WTC11 (cell line): ENCODE measurements around the gene DRAM2. TPM values are rescaled to one million over a fixed set of nuclear protein-coding genes. Genes with fewer than 3 reads are reported as not detected.
A peak's percentile ranks its signal among the peaks of the same experiment; 100 is the strongest.

Experiments
- ATAC-seq: fragments of 200-7000 bp; cut with Tn5 transposase; 2 replicates; pipeline ENCODE4 v1.10.0; 2021; ENCODE audit warnings: mild to moderate bottlenecking, moderate library complexity
- Bru-seq: library from RNA; stranded (reverse); fragments of 400-500 nt; gene quantifications from one replicate; lab custom pipeline; 2021; lab: Mats Ljungman, UMichigan
- CTCF ChIA-PET: fragments of 300-600 bp; sonication (Branson Sonifier 250); formaldehyde crosslinking; loops from one replicate; lab custom pipeline; 2021; ENCODE audit warnings: antibody characterized with exemption; lab: Charles Lee
- POLR2A ChIA-PET: fragments of 350-600 bp; sonication (Branson Sonifier 250); formaldehyde crosslinking; loops from one replicate; lab custom pipeline; 2021; ENCODE audit warnings: antibody characterized with exemption; lab: Charles Lee
- DNase-seq: peaks from one replicate; pipeline ENCODE4 v3.0.0; 2021; ENCODE audit warnings: low spot score
- H3K27ac Mint-ChIP-seq: 2 replicates; pipeline ENCODE4 v1.8.0; 2021; ENCODE audit warnings: mixed read lengths
- H3K27me3 Mint-ChIP-seq: 2 replicates; pipeline ENCODE4 v1.8.0; 2021; ENCODE audit warnings: low read depth, mild to moderate bottlenecking, moderate library complexity, mixed read lengths
- H3K36me3 Mint-ChIP-seq: 2 replicates; pipeline ENCODE4 v1.8.0; 2021; ENCODE audit warnings: mixed read lengths
- H3K4me1 Mint-ChIP-seq: 2 replicates; pipeline ENCODE4 v1.8.0; 2022; ENCODE audit warnings: mixed read lengths
- H3K4me3 Mint-ChIP-seq: 2 replicates; pipeline ENCODE4 v1.8.0; 2021; ENCODE audit warnings: mild to moderate bottlenecking, moderate library complexity, mixed read lengths
- H3K9me3 Mint-ChIP-seq: 2 replicates; pipeline ENCODE4 v1.8.0; 2021; ENCODE audit warnings: mixed read lengths
- ELF4 ChIP-seq: sonication (generic); formaldehyde crosslinking; IDR thresholded peaks from 2 replicates; pipeline ENCODE4 v1.8.1; 2022; ENCODE audit warnings: low read depth, mild to moderate bottlenecking, moderate library complexity, missing genetic modification reagents
- EMX1 ChIP-seq: fragments of 250-450 bp; sonication (Bioruptor Pico); IDR thresholded peaks from 2 replicates; pipeline ENCODE4 v1.8.0; 2021; ENCODE audit warnings: mild to moderate bottlenecking
- ETV6 ChIP-seq: sonication (generic); formaldehyde crosslinking; IDR thresholded peaks from 2 replicates; pipeline ENCODE4 v1.8.1; 2022; ENCODE audit warnings: mild to moderate bottlenecking, missing genetic modification reagents
- FOXK1 ChIP-seq: sonication (generic); formaldehyde crosslinking; IDR thresholded peaks from 2 replicates; pipeline ENCODE4 v1.8.0; 2022; ENCODE audit warnings: mild to moderate bottlenecking, moderate library complexity, missing genetic modification reagents
- FOXP1 ChIP-seq: sonication (generic); formaldehyde crosslinking; IDR thresholded peaks from 2 replicates; pipeline ENCODE4 v1.8.0; 2022; ENCODE audit warnings: missing genetic modification reagents, mild to moderate bottlenecking, moderate library complexity, borderline replicate concordance
- GABPB1 ChIP-seq: sonication (generic); formaldehyde crosslinking; IDR thresholded peaks from 2 replicates; pipeline ENCODE4 v1.8.1; 2023; ENCODE audit warnings: mild to moderate bottlenecking, missing genetic modification reagents
- JUN ChIP-seq: sonication (generic); formaldehyde crosslinking; IDR thresholded peaks from 2 replicates; pipeline ENCODE4 v1.8.0; 2023; ENCODE audit warnings: mild to moderate bottlenecking, missing genetic modification reagents
- NFE2L1 ChIP-seq: sonication (generic); formaldehyde crosslinking; IDR thresholded peaks from 2 replicates; pipeline ENCODE4 v1.8.1; 2023; ENCODE audit warnings: missing genetic modification reagents
- NR1H2 ChIP-seq: sonication (generic); formaldehyde crosslinking; IDR thresholded peaks from 2 replicates; pipeline ENCODE4 v1.9.0; 2021; ENCODE audit warnings: mild to moderate bottlenecking, moderate library complexity, missing genetic modification reagents
- OVOL2 ChIP-seq: fragments of 250-450 bp; sonication (Bioruptor Pico); IDR thresholded peaks from 2 replicates; pipeline ENCODE4 v1.9.0; 2021; ENCODE audit warnings: mild to moderate bottlenecking, borderline replicate concordance
- SMAD3 ChIP-seq: sonication (generic); formaldehyde crosslinking; IDR thresholded peaks from 2 replicates; pipeline ENCODE4 v1.8.0; 2022; ENCODE audit warnings: missing genetic modification reagents, mild to moderate bottlenecking, borderline replicate concordance
- SP1 ChIP-seq: sonication (generic); formaldehyde crosslinking; conservative IDR thresholded peaks from 2 replicates; pipeline ENCODE4 v1.8.1; 2022; ENCODE audit warnings: missing genetic modification reagents
- ZNF121 ChIP-seq: sonication (generic); formaldehyde crosslinking; IDR thresholded peaks from 2 replicates; pipeline ENCODE4 v1.8.0; 2023; ENCODE audit warnings: missing genetic modification reagents
- ZNF219 ChIP-seq: sonication (generic); formaldehyde crosslinking; IDR thresholded peaks from 2 replicates; pipeline ENCODE4 v1.8.0; 2023; ENCODE audit warnings: missing genetic modification reagents, mild to moderate bottlenecking, borderline replicate concordance
- ZNF232 ChIP-seq: sonication (generic); formaldehyde crosslinking; IDR thresholded peaks from 2 replicates; pipeline ENCODE4 v1.8.0; 2022; ENCODE audit warnings: mild to moderate bottlenecking, missing genetic modification reagents
- long read RNA-seq, 3 experiments: library from RNA in 1 of 3; library from capped mRNA in 1 of 3; library from polyadenylated mRNA in 1 of 3; unstranded in 2 of 3; stranded (forward) in 1 of 3; transcript quantifications; one replicate each; pipeline ENCODE4 v2.0.0, GENCODE V29; 2021
- total RNA-seq: library from RNA; stranded (reverse); gene quantifications from 3 replicates; pipeline ENCODE4 v1.2.3, GENCODE V29; 2021
- TF ChIP-seq, protein P1 (sequence below): sonication (generic); formaldehyde crosslinking; IDR thresholded peaks from 2 replicates; pipeline ENCODE4 v1.8.1; 2023; ENCODE audit warnings: mild to moderate bottlenecking, missing genetic modification reagents, moderate library complexity
- TF ChIP-seq, protein P2 (sequence below): fragments of 200-600 bp; IDR thresholded peaks from 2 replicates; pipeline ENCODE4 v1.8.0; 2022; ENCODE audit warnings: antibody characterized with exemption
- TF ChIP-seq, protein P3 (sequence below): sonication (generic); formaldehyde crosslinking; IDR thresholded peaks from 2 replicates; pipeline ENCODE4 v1.8.0; 2022; ENCODE audit warnings: mild to moderate bottlenecking, missing genetic modification reagents
- TF ChIP-seq, protein P4 (sequence below): sonication (generic); formaldehyde crosslinking; IDR thresholded peaks from 2 replicates; pipeline ENCODE4 v1.8.0; 2023; ENCODE audit warnings: missing genetic modification reagents, mild to moderate bottlenecking, borderline replicate concordance
- TF ChIP-seq, protein P5 (sequence below): sonication (generic); formaldehyde crosslinking; IDR thresholded peaks from 2 replicates; pipeline ENCODE4 v1.8.1; 2022; ENCODE audit warnings: mild to moderate bottlenecking, moderate library complexity, missing genetic modification reagents
- TF ChIP-seq, protein P6 (sequence below): sonication (generic); formaldehyde crosslinking; IDR thresholded peaks from 2 replicates; pipeline ENCODE4 v1.8.1; 2023; ENCODE audit warnings: mild to moderate bottlenecking, moderate library complexity, missing genetic modification reagents

DRAM2 gene
- total RNA-seq (34.3 to 43.8 TPM (median 37.7 TPM) in 3 replicates), Bru-seq, nascent RNA (percentile 94 among the genes with signal in this experiment)
- long read RNA-seq, experiment 1, transcript DRAM2-201 (9 exons, 2,246 nt), result major isoform, 17 of 75 reads
- long read RNA-seq, experiment 1, partial matches to known transcripts, result 5 of 75 reads
- long read RNA-seq, experiment 1, other reads (novel, unspliced or antisense), result 53 of 75 reads
- long read RNA-seq, experiment 2, transcript DRAM2-201 (9 exons, 2,246 nt), result major isoform, 9 of 59 reads
- long read RNA-seq, experiment 2, partial matches to known transcripts, result 13 of 59 reads
- long read RNA-seq, experiment 2, other reads (novel, unspliced or antisense), result 37 of 59 reads
- long read RNA-seq, experiment 3, transcript DRAM2-201 (9 exons, 2,246 nt), result major isoform, 11 of 78 reads
- long read RNA-seq, experiment 3, partial matches to known transcripts, result 4 of 78 reads
- long read RNA-seq, experiment 3, other reads (novel, unspliced or antisense), result 61 of 78 reads

DNA sequence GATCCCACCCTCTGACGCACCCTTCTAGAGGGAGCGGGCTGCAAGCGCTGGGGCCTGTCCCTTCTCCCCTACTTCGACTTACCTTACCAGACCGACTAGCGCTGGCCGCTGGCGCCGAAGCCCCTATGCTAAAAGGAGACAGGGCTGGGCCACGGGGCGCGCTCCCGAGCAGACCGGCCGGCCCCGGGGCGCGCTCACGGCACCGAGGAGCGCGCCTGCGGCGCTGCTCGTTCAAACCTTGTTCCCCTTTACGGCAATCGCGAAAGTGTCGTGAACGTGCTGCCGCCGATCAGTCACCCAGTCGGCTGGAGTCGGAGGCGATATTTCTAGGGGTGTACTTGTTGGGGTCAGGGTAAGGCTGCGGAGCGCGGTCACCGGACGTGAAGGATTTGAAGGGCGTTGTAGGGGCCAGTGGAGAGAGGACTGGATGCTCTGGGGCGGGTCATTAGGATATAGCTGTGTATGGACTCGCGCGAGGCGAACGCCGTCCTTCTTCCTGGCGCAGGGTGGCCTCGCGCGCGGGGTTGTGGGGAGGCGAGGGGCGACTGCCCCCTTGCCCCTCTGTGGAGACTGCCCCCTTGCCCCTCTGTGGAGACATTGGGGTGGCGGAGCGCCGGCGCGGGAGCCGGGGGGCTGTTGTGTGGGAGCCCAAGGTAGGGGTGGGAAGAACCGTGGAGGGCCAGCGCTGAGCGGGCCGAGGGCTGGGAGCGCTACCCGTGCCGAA lies at the start of gene DRAM2, which contains the start of gene CEPT1:
Gene DRAM2 (minus strand): TSS at position 138 of the 724 bp plus-strand sequence. CDS start 8,539 bp downstream, outside the sequence.
Gene CEPT1 (plus strand): TSS at position 268 of the 724 bp plus-strand sequence. CDS start 7,492 bp downstream, outside the sequence.
- H3K4me3 Mint-ChIP-seq, result peak within 1 kb of the TSS; percentile 99
- CTCF ChIA-PET, result interaction anchor here (0.8 to 2.2 kb wide), 3 partner anchors 83 to 206 kb away, joined by 3 to 5 read pairs (median 3); no protein-coding TSS in a partner anchor
- H3K9me3 Mint-ChIP-seq, result no peaks in the 10 kb centered on the region

More for the DNA sequence above, at the start of gene DRAM2, which contains the start of gene CEPT1:
- Mint-ChIP-seq H3K27me3 (no peaks in the 10 kb centered on the region), H3K36me3 (peaks cover 23% of the 10 kb centered on the region), H3K27ac (peak within 1 kb of the TSS; percentile 100), H3K4me1 (peaks cover 28% of the 10 kb centered on the region)
- POLR2A ChIA-PET, result interaction anchor here (0.7 kb wide), 1 partner anchor 10 kb away, joined by 3 read pairs; no protein-coding TSS in a partner anchor
- TF ChIP-seq FOXK1 (CRISPR knock-in tag) (peak; percentile 9; the same call in 1 of the 2 replicates), GABPB1 (CRISPR knock-in tag) (peak; percentile 35; the same call in 1 of the 2 replicates), FOXP1 (CRISPR knock-in tag) (no peak), JUN (CRISPR knock-in tag) (peak; percentile 52; the same call in 1 of the 2 replicates), SP1 (CRISPR knock-in tag) (peak; percentile 29; the same call in 1 of the 2 replicates), ZNF121 (CRISPR knock-in tag) (peak; percentile 68), ETV6 (CRISPR knock-in tag) (0 out of 2 replicates have a peak, but pooled peaks have one; percentile 14), EMX1 (CRISPR knock-in tag) (no peak), OVOL2 (no peak), ZNF219 (CRISPR knock-in tag) (no peak), NFE2L1 (CRISPR knock-in tag) (peak; percentile 14; the same call in 1 of the 2 replicates), NR1H2 (CRISPR knock-in tag) (no peak), ELF4 (CRISPR knock-in tag) (no peak), ZNF232 (CRISPR knock-in tag) (0 out of 2 replicates have a peak, but pooled peaks have one; percentile 67), SMAD3 (CRISPR knock-in tag) (0 out of 2 replicates have a peak, but pooled peaks have one; percentile 70)
- TF ChIP-seq, protein P1, sequence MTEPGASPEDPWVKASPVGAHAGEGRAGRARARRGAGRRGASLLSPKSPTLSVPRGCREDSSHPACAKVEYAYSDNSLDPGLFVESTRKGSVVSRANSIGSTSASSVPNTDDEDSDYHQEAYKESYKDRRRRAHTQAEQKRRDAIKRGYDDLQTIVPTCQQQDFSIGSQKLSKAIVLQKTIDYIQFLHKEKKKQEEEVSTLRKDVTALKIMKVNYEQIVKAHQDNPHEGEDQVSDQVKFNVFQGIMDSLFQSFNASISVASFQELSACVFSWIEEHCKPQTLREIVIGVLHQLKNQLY (CRISPR knock-in tag), result no peak
- TF ChIP-seq, protein P2, sequence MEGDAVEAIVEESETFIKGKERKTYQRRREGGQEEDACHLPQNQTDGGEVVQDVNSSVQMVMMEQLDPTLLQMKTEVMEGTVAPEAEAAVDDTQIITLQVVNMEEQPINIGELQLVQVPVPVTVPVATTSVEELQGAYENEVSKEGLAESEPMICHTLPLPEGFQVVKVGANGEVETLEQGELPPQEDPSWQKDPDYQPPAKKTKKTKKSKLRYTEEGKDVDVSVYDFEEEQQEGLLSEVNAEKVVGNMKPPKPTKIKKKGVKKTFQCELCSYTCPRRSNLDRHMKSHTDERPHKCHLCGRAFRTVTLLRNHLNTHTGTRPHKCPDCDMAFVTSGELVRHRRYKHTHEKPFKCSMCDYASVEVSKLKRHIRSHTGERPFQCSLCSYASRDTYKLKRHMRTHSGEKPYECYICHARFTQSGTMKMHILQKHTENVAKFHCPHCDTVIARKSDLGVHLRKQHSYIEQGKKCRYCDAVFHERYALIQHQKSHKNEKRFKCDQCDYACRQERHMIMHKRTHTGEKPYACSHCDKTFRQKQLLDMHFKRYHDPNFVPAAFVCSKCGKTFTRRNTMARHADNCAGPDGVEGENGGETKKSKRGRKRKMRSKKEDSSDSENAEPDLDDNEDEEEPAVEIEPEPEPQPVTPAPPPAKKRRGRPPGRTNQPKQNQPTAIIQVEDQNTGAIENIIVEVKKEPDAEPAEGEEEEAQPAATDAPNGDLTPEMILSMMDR, result no peak
- TF ChIP-seq, protein P3, sequence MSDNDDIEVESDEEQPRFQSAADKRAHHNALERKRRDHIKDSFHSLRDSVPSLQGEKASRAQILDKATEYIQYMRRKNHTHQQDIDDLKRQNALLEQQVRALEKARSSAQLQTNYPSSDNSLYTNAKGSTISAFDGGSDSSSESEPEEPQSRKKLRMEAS (CRISPR knock-in tag), result 0 out of 2 replicates have a peak, but pooled peaks have one; percentile 48
- TF ChIP-seq, protein P4, sequence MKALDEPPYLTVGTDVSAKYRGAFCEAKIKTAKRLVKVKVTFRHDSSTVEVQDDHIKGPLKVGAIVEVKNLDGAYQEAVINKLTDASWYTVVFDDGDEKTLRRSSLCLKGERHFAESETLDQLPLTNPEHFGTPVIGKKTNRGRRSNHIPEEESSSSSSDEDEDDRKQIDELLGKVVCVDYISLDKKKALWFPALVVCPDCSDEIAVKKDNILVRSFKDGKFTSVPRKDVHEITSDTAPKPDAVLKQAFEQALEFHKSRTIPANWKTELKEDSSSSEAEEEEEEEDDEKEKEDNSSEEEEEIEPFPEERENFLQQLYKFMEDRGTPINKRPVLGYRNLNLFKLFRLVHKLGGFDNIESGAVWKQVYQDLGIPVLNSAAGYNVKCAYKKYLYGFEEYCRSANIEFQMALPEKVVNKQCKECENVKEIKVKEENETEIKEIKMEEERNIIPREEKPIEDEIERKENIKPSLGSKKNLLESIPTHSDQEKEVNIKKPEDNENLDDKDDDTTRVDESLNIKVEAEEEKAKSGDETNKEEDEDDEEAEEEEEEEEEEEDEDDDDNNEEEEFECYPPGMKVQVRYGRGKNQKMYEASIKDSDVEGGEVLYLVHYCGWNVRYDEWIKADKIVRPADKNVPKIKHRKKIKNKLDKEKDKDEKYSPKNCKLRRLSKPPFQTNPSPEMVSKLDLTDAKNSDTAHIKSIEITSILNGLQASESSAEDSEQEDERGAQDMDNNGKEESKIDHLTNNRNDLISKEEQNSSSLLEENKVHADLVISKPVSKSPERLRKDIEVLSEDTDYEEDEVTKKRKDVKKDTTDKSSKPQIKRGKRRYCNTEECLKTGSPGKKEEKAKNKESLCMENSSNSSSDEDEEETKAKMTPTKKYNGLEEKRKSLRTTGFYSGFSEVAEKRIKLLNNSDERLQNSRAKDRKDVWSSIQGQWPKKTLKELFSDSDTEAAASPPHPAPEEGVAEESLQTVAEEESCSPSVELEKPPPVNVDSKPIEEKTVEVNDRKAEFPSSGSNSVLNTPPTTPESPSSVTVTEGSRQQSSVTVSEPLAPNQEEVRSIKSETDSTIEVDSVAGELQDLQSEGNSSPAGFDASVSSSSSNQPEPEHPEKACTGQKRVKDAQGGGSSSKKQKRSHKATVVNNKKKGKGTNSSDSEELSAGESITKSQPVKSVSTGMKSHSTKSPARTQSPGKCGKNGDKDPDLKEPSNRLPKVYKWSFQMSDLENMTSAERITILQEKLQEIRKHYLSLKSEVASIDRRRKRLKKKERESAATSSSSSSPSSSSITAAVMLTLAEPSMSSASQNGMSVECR, result peak; percentile 66; the same call in 1 of the 2 replicates
- TF ChIP-seq, protein P5, sequence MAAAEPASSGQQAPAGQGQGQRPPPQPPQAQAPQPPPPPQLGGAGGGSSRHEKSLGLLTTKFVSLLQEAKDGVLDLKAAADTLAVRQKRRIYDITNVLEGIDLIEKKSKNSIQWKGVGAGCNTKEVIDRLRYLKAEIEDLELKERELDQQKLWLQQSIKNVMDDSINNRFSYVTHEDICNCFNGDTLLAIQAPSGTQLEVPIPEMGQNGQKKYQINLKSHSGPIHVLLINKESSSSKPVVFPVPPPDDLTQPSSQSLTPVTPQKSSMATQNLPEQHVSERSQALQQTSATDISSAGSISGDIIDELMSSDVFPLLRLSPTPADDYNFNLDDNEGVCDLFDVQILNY, result 0 out of 2 replicates have a peak, but pooled peaks have one; percentile 28
- TF ChIP-seq, protein P6, sequence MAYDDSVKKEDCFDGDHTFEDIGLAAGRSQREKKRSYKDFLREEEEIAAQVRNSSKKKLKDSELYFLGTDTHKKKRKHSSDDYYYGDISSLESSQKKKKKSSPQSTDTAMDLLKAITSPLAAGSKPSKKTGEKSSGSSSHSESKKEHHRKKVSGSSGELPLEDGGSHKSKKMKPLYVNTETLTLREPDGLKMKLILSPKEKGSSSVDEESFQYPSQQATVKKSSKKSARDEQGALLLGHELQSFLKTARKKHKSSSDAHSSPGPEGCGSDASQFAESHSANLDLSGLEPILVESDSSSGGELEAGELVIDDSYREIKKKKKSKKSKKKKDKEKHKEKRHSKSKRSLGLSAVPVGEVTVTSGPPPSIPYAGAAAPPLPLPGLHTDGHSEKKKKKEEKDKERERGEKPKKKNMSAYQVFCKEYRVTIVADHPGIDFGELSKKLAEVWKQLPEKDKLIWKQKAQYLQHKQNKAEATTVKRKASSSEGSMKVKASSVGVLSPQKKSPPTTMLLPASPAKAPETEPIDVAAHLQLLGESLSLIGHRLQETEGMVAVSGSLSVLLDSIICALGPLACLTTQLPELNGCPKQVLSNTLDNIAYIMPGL (CRISPR knock-in tag), result peak; percentile 55; the same call in 1 of the 2 replicates
- TF ChIP-seq, all 79 proteins: peak for 13
- DNase-seq (peak; percentile 97), ATAC-seq (peak; percentile 84)
